AG08395 (cell line): ENCODE measurements around the gene PLXNA2.

Experiments used
- DNase-seq: peaks from one replicate; pipeline ENCODE4 v3.0.0; 2012; ENCODE audit warnings: mixed read lengths, low spot score

Gene PLXNA2

DNA sequence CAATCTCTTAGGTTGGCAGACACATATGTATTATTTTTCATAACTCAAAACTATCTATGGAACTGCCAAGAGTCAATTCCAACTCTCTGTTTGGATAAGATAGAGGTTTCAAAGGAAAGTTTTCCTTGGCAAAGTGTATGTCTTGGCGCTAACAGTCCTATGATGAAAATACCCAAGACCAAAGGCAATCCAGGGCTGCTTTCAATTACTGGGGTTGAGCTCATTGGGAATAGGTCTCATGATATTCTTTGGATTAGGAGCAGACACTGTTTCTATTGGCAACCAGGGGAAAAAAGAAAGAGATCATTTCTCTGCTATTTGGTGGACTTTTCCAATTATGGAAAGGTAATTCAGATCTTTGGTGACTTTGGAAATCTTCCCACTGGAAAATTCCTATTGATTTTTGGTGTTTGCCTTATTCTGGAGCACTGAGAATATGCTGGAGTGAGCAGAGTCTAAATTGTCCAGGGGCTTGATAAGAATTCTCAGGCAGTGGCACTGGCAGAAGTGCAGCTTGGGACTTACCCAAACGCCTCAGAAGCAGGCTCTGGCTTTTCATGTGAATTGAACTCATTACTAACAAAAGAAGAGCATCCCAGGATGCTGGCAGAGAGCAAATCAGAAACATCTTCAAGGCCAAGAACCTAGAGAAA is 20.4 kb upstream of the PLXNA2 start:
- DNase-seq, result no peak

DNA sequence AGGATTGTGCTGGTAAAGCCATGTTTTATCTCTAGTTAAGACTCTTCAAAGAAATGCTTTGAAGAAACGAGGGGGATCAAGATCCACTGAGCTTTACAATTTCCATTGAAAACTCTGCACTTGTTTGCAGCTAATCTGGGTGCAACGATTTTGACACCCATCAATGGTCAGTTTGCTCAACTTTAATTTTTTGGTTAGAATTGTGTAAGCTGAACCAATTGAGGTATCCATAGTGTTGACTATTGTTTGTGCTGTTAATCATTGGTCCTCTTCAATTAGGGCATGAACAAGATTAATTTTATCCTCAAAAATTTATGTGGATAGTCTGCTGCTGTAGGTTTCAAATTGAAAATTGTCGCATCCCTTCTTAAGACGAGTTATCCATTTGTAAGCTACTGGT is 17.7 kb upstream of the PLXNA2 start:
- no peak for DNase-seq

DNA sequence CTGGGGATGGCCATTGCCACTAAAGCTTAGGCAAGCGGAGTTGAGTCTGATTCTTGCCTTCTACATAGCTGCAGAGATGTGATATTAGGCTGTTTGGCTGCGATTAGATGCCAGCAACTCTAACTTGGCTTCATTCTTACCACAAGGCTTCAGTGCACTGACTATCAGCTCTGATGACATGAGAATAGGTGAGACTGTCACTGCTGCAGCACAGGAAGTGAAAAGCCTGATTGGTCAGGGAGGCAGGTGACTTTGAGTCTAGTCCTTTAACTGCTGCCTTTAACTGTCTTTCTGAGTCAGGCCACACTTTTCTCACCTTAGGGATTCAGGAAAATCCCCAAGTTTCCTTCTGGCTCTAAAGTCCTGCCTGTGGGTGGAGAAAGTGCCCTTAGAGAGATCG is 14.1 kb upstream of the PLXNA2 start:
- DNase-seq, result no peak

DNA sequence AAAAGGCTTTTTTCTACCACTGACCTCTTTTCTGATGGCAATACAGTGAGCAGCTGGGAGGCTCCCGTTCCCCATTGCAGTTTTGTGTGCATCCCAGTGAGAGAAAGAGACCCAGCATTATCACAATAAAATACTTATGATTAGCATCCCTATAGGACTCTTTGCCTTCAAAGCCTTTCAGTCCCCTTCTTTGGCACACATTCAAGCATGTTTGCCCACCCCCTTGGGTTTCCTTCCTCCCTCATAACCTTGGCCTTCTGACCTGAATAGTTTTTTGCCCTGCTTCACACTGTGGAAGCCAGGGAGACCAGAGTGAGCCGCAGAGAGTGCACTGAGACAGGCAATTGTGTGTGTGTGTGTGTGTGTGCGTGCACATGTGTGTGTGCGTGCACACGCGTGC is 13.2 kb upstream of the PLXNA2 start:
- DNase-seq, result no peak

DNA sequence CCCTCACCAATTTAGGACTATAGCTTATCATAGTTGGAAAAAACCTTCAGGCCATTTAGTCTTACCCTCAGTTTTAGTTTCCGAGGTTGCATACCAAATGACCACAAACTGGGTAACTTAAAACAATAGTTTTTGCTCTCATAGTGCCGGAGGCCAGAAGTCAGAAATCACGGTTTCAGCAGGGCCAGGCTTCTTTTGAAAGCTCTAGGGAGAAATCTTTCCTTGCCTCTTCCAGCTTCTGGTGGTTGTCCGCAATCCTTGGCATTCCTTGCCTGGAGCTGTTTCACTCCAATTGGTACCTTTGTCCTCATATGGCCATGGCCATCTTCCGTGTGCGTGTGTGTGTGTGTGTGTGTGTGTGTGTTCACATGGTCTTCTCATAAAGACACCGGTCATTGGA is 12.4 kb upstream of the PLXNA2 start:
- DNase-seq, result no peak

DNA sequence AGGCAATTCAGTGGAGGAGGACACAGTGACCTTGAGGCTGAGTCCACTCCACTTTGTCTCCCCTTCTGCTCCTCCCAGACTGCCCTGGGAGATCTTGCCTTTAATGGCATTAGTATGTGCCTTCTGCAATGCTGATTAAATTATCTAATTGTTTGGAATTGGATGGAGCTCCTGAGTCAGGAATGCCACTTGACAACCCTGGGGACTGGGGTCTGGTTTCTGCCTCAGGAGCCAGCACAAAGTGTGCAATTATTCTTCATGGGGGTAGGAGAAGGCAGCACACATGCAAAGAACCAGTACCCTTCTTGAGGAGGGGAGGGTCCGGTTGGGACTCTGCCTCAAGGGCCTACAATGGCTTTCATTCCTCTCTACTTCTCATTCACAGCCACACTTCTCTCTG is 11.9 kb upstream of the PLXNA2 start:
- no peak for DNase-seq

DNA sequence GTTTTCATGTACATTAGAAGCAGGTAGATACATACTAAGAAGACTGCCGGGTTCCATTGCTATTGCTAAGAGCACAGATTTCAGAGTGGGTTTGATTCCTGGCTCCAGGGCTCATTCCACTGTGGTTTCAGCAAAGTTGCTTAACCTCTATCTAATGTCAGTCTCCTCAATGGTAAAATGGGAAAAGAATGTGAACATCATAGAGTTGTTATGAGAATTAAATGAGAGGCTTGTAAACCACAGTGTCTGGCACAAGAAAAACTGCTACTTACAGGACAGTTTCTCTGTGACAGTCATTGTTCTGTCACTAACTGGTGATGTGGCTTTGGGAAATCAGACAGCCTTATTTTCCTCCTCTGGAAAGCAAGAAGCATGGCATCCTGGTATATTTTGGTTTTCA is 10.7 kb upstream of the PLXNA2 start:
- peak; percentile 81 for DNase-seq

DNA sequence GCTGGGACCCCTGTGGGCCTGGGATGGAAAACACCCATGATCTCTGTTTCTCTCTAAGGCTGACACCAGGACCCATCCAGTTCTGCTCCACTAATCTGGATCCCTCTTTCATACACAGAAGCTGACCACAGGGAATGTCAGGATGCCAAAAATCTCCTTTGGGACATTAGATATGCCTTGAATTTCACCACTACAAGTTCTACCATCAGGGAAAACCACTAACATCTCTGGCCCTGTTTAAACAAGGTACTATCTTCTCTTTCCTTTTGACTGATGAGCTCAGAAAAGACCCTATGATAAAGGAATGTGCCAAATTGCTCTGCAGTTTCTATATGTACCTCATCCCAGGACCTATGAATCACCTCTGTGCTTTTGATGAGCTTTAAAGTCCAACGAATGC is 10.2 kb upstream of the PLXNA2 start:
- DNase-seq, result peak; percentile 51

DNA sequence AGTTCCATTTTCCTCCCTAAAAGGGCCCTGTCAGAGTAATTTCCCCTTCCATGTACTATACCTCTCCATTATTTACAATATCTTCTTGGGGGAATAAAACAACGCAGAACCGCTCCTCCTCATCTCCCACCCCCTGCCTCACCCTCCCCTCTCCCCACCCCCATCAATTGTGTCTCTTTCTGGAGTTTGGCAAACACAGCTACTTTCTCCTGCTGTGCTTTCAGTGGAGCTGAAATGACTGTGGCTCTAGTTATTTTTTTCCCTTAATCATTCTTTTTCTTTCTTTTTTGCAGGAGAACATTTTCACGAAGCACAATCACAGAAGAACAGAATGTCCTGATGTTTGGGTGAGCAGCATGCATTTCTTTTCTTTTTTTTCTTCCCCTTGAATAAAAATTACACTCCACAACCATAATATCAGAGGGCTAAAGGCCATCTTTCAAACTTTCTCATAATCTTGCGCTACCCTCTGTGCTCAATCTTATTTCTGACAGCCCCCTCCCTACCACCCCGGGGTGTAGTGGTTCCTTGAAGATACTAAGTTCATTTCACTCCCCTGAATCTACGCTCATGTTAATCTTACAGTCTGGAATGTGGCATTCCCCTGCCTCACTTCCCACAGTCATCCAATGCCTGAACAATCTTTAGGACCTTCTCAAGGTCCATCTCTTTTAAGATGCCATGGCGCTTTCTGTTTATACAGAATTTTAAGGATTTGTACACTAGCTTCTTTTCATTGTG is 8.8 kb upstream of the PLXNA2 start:
- DNase-seq, result no peak

DNA sequence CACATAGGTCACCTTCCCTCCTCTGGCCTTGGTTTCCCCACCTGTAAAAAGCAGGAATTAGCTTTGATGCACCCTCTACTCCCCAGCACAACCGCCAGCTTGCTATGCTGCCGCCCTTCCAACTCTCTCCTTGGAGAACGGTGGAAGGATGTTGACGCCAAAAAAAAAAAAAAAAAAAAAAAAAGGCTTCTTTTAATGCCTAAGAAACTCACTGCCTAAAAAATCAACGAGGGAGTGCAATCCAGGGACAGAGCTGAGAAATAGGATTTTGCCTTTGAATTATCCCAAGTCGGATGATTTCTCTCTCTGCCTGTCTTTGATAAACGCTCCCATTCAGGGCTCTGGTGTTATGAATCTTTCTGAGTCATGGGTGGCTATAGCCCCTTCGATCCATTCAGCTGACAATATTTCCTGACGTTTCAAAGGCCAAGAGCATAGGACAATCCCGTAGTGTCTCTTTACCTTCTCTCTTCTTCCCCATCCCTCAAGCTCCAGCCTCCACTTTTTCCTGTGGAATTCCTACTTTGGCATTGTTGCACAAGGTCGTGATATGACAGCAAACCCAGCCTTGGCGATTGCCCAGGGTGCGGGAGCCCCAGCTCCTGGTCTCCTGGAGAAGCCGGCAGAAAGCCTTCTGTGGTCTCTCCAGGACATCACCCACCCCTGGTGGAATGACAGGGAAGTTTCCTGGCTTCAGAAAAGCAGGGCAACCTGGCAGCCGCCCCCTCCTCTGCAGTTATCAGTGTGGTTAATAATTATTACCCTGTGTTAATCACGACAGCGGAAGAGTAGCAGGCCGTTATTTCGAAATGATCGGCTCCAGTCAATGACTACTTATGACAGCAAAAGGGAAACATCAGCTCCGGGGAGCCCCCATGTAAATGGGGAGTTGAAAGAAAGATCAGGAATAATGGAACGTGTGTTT is 8.0 kb upstream of the PLXNA2 start:
- peak; percentile 61 for DNase-seq

DNA sequence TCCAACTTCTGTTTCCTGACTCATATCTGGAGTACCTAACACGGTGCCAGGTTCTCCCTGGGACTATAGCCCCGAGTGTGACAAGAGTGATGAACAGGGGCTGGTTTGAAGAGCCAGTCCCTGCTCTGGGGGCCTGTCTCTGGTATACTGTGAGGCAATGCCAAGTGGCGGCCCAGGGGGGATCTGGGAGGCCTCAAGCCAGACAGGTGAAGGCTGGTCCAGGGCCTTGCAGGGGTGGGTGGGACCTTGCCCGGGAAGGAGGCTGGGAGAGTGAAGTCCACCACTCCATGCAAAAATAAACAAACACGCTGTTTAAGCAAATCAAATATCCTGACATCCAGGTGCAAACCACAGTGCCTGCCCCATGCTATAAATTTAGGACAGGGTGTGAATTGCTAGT is 6.8 kb upstream of the PLXNA2 start:
- DNase-seq, result no peak

DNA sequence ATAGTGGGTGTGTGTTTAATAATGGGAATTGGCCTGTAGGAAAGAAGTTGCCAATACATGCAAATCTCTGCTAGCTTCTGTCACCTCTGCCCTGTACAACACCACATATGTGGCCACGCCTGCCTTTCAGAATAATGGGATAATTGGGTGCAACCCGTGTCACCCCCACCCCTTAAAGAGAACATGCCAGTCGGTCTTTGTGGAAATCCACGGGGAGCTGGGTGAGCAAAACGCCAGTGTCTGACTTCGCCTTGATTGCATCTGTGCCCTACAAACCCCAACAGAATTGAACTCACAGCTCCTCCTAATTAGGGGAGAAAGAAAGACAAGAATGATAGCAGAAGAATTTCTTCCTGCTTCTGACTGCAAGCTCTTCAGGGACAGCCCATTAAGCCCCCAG is 6.4 kb upstream of the PLXNA2 start:
- DNase-seq, result no peak

DNA sequence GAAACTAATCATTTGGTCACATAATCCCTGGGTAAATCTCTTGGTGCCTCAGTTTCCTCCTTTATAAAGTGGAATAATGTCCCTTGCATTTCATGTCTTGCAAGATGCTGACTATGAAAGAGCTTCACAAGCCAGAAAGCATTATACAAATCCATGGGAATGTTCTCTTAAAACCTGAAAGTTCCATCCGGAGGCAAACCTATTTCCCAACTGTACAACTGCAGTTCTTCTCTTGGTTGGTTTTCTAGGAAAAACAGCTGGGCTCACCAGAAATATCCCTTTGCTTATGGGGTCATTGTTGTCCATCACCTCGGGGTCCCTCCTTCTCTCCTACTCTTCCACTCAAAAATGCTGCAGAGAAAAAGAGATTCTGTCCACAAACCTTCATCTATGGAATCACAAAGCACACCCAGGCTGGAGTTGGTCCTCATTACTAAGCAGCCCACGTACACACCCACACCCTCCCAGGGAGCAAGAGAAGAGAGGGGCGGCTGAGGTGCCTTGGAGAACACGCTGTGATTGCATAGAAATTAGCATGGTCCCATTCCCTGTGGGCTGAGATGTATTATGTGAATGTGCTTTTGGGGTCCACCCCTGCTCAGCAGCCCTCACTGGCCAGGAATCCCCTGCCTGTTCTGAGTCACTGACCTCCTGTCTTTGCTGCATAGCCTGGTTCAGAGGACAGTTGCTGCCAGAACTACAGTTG is 5.0 kb upstream of the PLXNA2 start:
- DNase-seq, result no peak

DNA sequence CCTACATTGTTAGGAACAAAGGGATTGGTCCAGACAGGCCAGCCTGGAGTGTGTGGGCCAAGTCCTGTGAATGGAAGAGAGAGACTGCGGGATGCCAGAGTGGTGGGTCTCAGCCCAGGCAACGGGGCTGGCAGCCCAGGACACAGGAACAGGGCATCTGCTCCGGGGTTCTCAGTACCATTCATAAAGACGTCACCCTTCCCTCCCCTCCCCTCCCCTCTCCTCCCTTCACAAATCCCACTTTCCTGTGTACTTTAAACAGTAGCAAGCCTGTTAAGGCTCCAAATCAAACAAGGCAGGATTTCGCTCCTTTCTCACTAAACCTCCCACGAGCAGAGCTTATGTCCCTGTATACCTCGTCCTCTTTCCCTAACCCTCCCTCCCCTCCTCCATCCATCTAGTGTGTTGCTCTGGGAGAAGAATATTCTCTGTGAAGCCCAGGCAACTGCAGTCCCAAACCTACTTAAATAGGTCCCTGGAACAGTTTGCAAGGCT is 4.2 kb upstream of the PLXNA2 start:
- DNase-seq, result no peak

DNA sequence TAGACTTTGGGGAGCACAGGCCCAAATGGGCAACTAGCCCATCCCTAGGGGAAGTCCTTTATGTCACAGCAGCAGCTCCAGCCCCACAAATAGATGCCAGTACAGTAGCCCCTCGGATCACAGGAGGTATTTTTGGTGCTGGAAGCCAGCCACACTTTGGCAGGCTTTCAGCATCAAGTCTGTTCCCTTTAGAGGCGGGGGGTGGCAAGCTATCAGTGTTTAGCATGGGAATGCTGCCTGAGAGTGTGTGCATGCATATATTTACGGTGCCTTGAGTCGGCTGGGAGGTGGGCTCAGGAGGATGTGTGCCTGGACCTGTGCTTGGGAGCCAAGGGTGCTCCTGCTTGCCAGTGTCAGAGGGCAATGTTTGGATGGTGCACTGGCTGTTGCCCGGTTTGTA is 3.5 kb upstream of the PLXNA2 start:
- no peak for DNase-seq

DNA sequence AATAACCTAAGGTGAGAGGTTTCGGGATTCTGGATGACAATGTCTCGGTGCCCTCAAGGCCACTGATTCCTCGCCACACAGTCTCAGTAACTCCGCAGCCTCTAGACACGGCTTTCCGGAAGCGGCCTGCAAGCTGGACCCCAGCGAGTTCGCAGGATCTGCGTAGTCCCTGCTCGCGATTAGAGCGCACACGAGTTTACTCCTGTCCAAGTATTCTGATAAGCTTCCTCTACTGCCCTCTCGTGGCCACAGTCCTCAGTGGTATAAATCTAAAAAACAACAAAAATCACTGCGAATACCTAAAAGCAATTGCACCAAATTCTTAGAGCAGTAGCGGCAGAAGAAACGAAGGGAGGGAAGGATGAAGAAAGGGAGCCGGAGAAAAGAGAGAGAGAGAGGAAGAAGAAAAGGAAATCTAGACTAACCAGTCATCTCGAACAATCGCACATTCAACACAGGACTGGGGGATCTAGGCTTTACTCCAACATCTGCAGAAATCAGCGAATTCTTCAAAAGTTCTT is 1.1 kb upstream of the PLXNA2 start:
- DNase-seq, result peak; percentile 87

DNA sequence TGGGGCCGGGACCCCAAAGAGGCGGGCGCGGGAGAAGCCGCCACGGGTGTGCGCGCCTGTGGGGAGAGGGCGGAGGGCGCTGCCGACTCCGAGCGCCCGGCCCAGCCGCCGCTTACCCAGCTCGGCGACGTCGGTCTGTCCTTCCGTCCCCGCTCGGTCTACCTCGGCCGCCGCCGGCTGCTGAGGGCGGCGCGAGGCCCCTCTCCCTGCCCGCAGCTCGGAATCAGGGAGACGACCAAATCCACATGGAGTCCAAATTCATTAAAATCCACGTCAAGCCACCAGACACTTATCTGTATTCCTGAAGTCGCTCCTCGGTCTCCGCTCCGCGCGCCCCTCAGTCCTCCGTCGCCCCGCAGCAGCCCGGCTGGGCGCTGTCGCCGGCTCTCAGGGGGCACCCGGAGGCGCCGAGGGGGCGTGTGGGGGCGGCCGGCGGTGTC is 637 bp downstream of the PLXNA2 start:
- DNase-seq, result no peak

DNA sequence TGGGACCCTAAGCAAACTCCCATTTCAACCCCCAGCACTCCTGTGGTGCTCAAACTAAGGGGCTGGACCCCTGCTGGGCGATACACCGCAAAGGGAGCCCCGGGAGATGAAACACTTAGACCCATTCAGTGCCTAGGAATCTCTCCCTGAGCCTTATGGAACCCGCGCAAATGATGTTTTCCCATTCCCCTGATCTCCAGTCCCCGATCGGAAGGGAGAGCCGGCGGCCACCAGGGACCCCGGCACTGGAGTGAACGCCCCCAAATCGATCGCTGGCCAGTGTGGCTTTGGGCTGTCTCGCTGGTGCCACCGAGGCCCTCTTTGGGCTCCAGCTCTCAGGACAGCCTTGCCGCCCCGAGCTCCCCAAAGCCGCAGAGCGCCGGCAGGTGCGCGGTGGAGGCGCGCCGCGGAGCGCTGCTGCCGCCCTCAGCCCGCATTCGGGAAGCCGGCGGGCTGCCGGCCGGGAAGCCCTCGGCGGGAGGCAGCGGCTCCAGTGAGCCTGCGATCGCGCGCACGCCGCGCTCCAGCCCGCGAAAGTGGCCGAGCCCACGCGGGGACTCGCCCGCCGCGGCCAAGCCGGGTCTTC is 1.1 kb downstream of the PLXNA2 start:
- DNase-seq, result no peak

DNA sequence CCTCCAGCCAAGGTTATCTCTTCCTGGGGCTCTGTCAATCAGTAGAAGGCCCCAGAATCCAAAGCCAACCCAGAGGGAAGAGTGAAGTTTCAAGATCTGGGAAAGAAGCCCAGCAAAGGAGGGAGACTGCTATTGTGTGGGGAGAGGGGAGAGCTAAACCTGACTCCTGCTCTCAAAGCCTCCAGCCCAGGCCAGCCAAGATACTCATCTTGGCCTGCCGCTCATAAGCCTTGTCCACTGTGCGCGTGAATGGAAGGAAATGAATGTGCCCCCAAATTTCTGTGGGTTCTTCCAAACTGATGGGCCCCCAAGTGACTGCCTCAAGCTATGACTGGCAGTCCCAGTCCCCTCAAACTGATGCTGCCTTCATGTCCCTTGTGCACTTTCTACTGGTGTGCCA is 2.0 kb downstream of the PLXNA2 start:
- no peak for DNase-seq

DNA sequence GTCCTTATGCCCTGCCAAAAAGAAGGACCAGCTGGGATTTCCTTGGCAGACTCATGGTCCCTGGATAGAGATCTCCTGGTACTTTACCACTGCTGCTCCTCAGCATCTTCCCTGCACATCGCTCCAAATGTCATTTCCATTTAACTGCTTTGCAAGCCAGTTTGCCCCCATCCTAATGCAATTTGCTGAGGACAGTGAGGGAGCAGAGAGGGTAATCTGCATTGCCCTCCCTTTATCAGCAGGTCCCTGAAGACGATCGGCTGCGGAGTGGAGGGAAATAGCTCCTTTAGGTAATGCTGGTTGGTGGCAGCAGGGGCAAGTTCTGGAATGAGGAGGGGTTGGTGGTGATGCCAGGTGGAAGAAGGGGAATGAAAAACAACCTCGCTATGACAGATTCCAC is 2.7 kb downstream of the PLXNA2 start:
- DNase-seq, result no peak

DNA sequence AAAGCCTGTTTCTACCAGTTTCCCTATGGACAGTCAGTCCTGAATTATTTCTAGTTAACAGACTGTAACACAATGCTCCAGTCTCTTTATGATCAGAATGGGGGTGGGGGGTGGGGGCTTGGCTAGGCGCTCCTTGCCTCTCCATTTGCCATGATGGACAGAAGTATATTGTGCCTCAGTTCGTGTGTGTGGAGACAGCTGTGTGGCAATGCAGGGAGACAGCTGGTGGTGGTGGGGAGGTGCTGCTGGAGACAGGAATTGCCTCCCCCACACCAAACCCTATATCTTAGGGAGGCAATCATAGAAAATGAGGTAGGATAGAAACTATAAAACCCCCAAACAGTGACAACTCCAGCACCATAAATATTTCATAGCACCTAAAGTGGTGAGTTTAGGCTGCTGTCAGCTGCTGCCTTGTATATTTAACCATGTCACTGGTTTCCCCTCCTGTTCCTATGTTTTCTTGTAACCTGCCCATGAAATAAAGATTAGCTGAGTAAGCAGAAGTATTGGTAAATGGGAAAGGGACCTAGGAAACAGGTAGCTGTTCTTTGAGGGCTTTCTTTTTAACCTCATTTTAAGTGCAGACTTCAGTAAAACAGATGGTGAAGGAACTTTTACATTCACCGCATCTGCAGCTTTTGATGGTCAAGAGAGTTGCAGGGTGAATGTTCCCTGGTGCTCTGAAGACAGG is 3.4 kb downstream of the PLXNA2 start:
- DNase-seq, result no peak
